Suprapubic skin (tissue), 4 donors: ENCODE measurements around the gene MKNK2. TPM values are rescaled to one million over a fixed set of nuclear protein-coding genes. Genes with fewer than 3 reads are reported as not detected.
A peak's percentile ranks its signal among the peaks of the same experiment; 100 is the strongest.

ENCODE experiments used
- DNase-seq, 2 donors: peaks; one replicate each; pipeline ENCODE4 v3.0.0-alpha.2; 2019; ENCODE audit warnings: low spot score in 2 of 2
- H3K27ac ChIP-seq: fragments of 200-600 bp; sonication (generic); one replicate; pipeline ENCODE4 v1.5.1; 2019
- H3K27me3 ChIP-seq: fragments of 200-600 bp; sonication (generic); one replicate; pipeline ENCODE4 v1.5.1; 2019
- H3K36me3 ChIP-seq: fragments of 200-600 bp; sonication (generic); one replicate; pipeline ENCODE4 v1.5.1; 2019
- H3K4me1 ChIP-seq: fragments of 200-600 bp; sonication (generic); one replicate; pipeline ENCODE4 v1.5.1; 2019
- H3K4me3 ChIP-seq: fragments of 200-600 bp; sonication (generic); one replicate; pipeline ENCODE4 v1.5.1; 2019; ENCODE audit warnings: mild to moderate bottlenecking
- H3K9me3 ChIP-seq: fragments of 200-600 bp; sonication (generic); one replicate; pipeline ENCODE4 v1.5.1; 2019
- CTCF ChIP-seq, 2 donors: fragments of 200-600 bp in 1 of 2; fragments of 450-650 bp in 1 of 2; sonication (generic) in 1 of 2; IDR thresholded peaks; one replicate each; pipeline ENCODE4 v1.5.1; 2016 to 2019; ENCODE audit warnings: antibody characterized with exemption in 2 of 2, mild to moderate bottlenecking in 1 of 2, moderate library complexity in 1 of 2
- EP300 ChIP-seq: sonication (generic); formaldehyde crosslinking; IDR thresholded peaks from one replicate; pipeline ENCODE4 v1.6.1; 2017; ENCODE audit warnings: antibody characterized with exemption
- POLR2A ChIP-seq, 2 donors: fragments of 450-650 bp; IDR thresholded peaks; one replicate each; pipeline ENCODE4 v1.6.1; 2017; ENCODE audit warnings: antibody characterized with exemption in 2 of 2, mild to moderate bottlenecking in 2 of 2, moderate library complexity in 2 of 2
- POLR2AphosphoS5 ChIP-seq, 3 donors: sonication (generic); formaldehyde crosslinking; IDR thresholded peaks; one replicate each; pipeline ENCODE4 v1.6.1; 2017; ENCODE audit warnings: antibody characterized with exemption in 3 of 3
- WGBS: methylation state at CpG from one replicate; pipeline ENCODE4 v1.1.5; 2018; 5-methylcytosine and 5-hydroxymethylcytosine counted together
- total RNA-seq, 4 donors: library from RNA; depleted of rRNA; stranded (reverse); fragments of >200 nt; gene quantifications; one replicate each; pipeline ENCODE4 v1.1.0, GENCODE V29; 2016

MKNK2 gene
- total RNA-seq, 4 donors from 2014 or later = 209 to 249 (median 219) TPM

DNA sequence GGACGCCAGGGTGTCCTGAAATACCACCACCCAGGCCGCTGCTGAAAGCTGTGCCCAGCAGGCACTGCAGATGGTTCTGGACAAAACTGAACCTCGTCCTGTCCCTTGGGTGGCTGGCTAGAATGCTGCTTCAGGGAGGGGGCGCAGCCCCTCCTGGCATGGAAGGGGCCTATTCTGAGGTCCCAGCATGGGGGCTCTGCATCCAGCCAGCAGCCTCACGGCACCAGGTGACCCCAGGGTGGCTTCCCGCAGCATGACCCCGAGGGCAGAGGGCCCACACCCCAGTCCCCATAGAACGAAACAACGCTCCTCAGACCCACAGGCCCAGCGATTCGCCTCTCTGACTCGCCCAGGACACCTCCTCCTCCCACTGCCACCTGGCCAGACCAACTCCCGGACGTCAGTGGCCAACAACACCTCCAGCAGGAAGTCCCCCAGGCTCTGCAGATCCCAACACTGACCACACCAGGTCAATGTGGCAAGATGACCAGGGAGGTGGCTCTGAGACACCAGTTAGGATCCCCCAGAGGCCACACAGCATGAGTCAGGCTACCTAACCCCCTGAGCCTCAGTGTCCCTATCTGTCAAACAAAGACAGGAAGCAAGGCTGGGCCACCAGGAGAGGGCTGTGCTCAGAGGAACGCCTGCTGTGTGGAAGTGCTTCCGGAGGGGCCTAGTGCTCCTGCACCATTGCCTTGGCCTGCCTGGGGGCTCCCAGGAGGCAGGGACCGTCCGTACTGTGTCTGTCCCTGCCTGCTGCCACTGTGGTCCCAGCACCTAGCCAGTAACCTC is 6.1 kb downstream of the MKNK2 start:
- H3K9me3 ChIP-seq = no peaks in the 10 kb centered on the region
- 81% methylated on average over 12 of the region's 18 CpGs for WGBS
- TF ChIP-seq POLR2A (IDR thresholded peaks at IDR 0.05) = no peak
- TF ChIP-seq POLR2AphosphoS5 (IDR thresholded peaks at IDR 0.05) = no peak
- no peak for TF ChIP-seq EP300
- H3K27ac ChIP-seq = peak overlapping the region; percentile 66
- H3K4me1 ChIP-seq = peaks cover 98% of the 10 kb centered on the region
- peak in 1 of 2 donors; percentile 77 for DNase-seq
- H3K4me3 ChIP-seq = peak overlapping the region; percentile 1
- peaks cover 53% of the 10 kb centered on the region for H3K36me3 ChIP-seq
- H3K27me3 ChIP-seq = no peaks in the 10 kb centered on the region

DNA sequence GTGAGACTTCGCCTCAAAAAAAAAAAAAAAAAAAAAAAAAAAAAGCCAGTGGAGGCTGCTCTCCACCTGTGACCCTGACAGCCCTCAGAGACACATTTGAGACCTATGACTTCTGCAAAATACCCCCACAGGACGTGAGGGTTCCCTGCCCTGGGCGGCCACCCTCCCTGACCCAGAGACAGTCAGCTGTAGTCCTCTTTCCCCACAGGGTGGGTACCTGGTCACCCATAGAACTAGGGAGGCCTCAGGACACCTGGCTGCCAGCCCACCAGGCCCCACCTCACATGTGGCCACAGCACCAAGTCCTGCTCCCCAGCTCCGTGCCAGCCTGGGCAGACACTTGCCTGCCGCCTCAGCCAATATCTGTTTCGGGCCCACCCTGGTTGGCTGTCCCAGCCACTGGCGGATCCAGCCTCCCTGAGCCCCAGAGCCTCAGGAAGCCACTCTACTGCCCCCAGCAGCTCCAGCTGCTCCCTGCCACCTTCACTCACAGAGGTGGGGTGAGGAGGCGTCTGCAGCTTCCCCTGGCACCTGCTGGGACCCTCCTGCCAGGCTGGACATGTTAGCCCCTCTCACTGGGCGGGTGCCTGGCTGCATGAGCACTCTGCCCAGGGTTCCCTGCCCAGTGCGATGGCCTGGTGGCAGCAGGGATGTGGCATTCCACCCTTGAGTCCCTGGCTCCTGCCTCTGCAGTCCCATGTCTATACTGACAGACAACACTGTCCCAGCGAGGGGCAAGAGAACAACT is 6.9 kb downstream of the MKNK2 start:
- peaks cover 93% of the 10 kb centered on the region for H3K4me1 ChIP-seq
- TF ChIP-seq CTCF (IDR thresholded peaks at IDR 0.05) (no peak), POLR2A (IDR thresholded peaks at IDR 0.05) (no peak), EP300 (no peak), POLR2AphosphoS5 (IDR thresholded peaks at IDR 0.05) (no peak)
- no peaks in the 10 kb centered on the region for H3K9me3 ChIP-seq
- peak; percentile 59 to 72 for DNase-seq
- 80% methylated on average over 6 of the region's 11 CpGs for WGBS
- H3K27ac ChIP-seq = peak overlapping the region; percentile 66
- no peaks in the 10 kb centered on the region for H3K27me3 ChIP-seq
- peaks cover 60% of the 10 kb centered on the region for H3K36me3 ChIP-seq
- no peak overlapping the region for H3K4me3 ChIP-seq

- H3K36me3 ChIP-seq = peaks cover 65% of the 10 kb centered on the region
- TF ChIP-seq CTCF (IDR thresholded peaks at IDR 0.05) (no peak), POLR2AphosphoS5 (IDR thresholded peaks at IDR 0.05) (no peak), POLR2A (IDR thresholded peaks at IDR 0.05) (no peak), EP300 (no peak)
Measured at GRCh38 chr19:2043251-2043641, 7.8 kb downstream of the MKNK2 start.

DNA sequence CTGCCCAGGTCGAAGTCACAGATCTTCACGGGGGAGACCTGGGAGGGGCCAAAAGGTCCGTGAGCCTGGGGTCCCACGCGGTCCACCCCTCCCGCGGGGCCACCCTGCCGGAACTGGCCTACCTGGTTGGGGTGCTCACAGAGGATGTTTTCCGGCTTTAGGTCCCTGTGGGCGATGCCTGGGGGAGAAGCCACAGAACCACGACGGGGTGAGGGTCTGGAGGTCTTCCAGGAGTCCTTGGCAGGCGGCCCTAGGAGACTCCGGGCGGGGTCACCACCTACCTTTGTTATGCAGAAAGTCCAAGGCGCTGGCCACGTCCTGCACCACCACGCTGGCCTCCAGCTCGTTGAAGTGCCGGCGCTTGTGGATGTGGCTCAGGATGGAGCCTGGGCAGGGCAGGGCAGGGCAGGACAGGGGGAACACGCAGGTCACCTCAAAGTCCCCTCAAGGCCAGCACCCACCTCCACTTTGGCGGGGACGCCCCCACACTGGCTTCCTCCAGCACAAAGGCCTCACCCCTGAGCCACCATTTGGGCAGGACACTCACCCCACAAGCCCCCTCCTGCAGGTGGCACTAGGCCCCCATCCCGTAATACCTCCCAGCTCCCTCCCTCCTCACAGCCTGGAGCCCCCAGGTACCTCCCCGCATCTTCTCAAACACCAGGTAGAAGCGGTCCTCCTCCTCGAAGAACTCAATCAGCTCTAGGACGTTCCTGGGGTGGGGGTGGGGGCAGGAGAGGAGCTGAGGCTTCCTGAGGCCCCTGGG is 8.4 kb downstream of the MKNK2 start:
- peak overlapping the region; percentile 34 for H3K4me3 ChIP-seq
- no peaks in the 10 kb centered on the region for H3K27me3 ChIP-seq
- no peaks in the 10 kb centered on the region for H3K9me3 ChIP-seq
- peak overlapping the region; percentile 82 for H3K27ac ChIP-seq
- peaks cover 83% of the 10 kb centered on the region for H3K4me1 ChIP-seq
- peaks cover 71% of the 10 kb centered on the region for H3K36me3 ChIP-seq
- peak; percentile 82 to 83 for DNase-seq
- no peak for TF ChIP-seq POLR2A (IDR thresholded peaks at IDR 0.05)
- TF ChIP-seq POLR2AphosphoS5 (IDR thresholded peaks at IDR 0.05) = no peak
- TF ChIP-seq CTCF (IDR thresholded peaks at IDR 0.05) = no peak
- no peak for TF ChIP-seq EP300
- WGBS = 30% methylated on average over 13 of the region's 29 CpGs

More at GRCh38 chr19:2043251-2043641, 7.8 kb downstream of the MKNK2 start:
- Histone ChIP-seq H3K9me3 (no peaks in the 10 kb centered on the region), H3K27me3 (no peaks in the 10 kb centered on the region), H3K4me1 (peaks cover 84% of the 10 kb centered on the region), H3K4me3 (no peak overlapping the region), H3K27ac (peak overlapping the region; percentile 82)
- 79% methylated on average over 5 of the region's 9 CpGs for WGBS
- peak in 1 of 2 donors; percentile 71 for DNase-seq

DNA sequence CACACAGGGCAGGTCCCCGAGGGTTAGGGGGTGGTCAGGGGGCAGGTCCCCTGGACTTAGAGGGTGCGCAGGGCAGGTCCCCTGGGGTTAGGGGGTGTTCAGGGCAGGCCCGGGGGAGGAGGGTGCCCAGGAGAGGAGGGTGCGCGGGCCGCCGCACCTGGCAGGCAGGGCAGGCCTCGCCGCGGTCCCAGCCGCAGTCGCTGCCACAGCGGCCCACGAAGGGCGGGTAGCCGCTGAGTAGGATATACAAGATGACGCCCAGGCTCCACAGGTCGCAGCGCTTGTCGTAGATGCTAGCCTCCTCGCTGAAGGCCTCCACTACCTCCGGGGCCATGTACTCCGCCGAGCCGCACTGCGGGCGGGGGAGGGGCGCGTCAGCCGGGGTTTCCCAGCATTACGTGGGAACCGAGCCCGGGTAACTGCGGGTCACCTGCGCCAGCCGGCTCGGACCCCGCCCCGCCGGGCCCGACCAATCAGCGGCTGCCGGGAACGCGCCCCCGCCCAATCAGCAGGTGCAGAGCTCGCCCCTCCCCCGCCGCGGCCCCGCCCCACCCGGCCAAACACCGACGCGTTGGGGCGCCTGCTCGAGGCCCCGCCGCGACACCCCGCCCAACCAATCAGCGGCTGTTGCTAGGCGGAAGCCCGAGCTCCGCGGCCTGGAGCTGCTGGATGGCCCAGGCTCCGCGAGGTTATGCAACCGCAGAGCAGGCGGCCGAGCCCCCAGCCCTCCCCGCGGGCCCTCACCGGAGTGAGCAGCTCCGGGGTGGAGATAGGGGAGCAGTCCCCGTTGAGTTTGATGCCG is 9.2 kb downstream of the MKNK2 start:
- Histone ChIP-seq H3K4me3 (peak overlapping the region; percentile 34), H3K9me3 (no peaks in the 10 kb centered on the region), H3K27ac (peak overlapping the region; percentile 82), H3K27me3 (no peaks in the 10 kb centered on the region), H3K36me3 (peaks cover 70% of the 10 kb centered on the region), H3K4me1 (peaks cover 75% of the 10 kb centered on the region)
- TF ChIP-seq EP300 = peak; percentile 42
- peak; percentile 26 to 81 (median 56) for TF ChIP-seq POLR2AphosphoS5 (IDR thresholded peaks at IDR 0.05)
- no peak for TF ChIP-seq CTCF (IDR thresholded peaks at IDR 0.05)
- no peak for TF ChIP-seq POLR2A (IDR thresholded peaks at IDR 0.05)
- 50% methylated on average over 2 of the region's 77 CpGs for WGBS
- peak; percentile 98 to 99 for DNase-seq
